Muscle layer of colon (tissue), 2 donors: Measurements from ENCODE around the gene SETD4.

ENCODE experiments used
- H3K27ac ChIP-seq: one replicate; pipeline ENCODE4 v1.7.0; 2013; ENCODE audit warnings: low read depth, mild to moderate bottlenecking, low read length, moderate library complexity
- H3K27me3 ChIP-seq, 2 donors: one replicate each; pipeline ENCODE4 v1.7.0; 2013; ENCODE audit warnings: low read length in 2 of 2, mild to moderate bottlenecking in 2 of 2; ENCODE audit not compliant: insufficient read depth in 2 of 2, control insufficient read depth in 1 of 2
- H3K36me3 ChIP-seq: one replicate; pipeline ENCODE4 v1.7.0; 2013; ENCODE audit warnings: mild to moderate bottlenecking, low read length; ENCODE audit not compliant: insufficient read depth
- H3K4me1 ChIP-seq: one replicate; pipeline ENCODE4 v1.7.0; 2013; ENCODE audit warnings: mild to moderate bottlenecking, low read length; ENCODE audit not compliant: insufficient read depth
- H3K4me3 ChIP-seq, 2 donors: one replicate each; pipeline ENCODE4 v1.7.0; 2013; ENCODE audit warnings: low read length in 2 of 2, low read depth in 1 of 2, mild to moderate bottlenecking in 1 of 2, moderate library complexity in 1 of 2
- H3K9ac ChIP-seq: one replicate; pipeline ENCODE4 v1.7.0; 2013; ENCODE audit warnings: low read length
- H3K9me3 ChIP-seq: one replicate; pipeline ENCODE4 v1.7.0; 2013; ENCODE audit warnings: mild to moderate bottlenecking, low read length
- donor health status: abdominal sarcoma.
- donor health status: Adenocarcinoma of cecum.

SETD4 gene

DNA sequence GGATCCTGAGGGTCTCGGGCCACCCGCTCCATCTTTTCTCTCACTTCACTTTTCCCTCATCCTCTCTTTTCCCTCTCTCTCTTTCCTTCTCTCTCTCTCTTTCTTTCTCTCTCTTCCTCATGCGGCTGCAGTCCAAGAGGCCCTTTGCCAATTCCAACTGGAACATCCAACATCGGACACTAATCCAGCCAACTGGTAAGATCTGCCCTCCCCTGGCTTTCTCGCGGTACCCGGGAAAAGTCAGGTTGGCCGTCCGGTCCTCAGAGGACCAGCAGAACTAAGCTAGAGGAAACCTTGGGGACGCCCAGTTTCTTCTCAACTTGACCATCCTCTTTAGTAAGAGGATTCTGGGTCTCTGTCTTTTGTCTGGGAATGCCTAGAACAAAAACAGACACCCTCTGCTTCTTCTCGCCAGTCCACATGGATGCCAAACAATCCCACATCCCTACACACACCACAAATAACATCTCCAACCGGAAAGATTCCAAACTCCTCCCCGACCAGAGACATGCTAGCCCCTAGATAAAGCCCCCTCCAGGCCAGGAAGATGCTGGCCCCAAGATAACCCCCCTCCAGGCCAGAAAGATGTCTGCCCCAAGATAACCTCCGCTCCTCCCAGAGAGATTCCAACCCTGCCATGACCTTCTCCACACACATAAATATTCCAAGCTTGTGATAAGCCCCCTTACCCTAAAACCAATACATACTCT is 3.2 kb upstream of the SETD4 start:
- Histone ChIP-seq H3K4me1 (no peaks in the 10 kb centered on the region), H3K27me3 (no peaks in the 10 kb centered on the region), H3K4me3 (no peak overlapping the region), H3K9ac (no peak overlapping the region), H3K36me3 (peaks cover 3% of the 10 kb centered on the region), H3K9me3 (no peaks in the 10 kb centered on the region), H3K27ac (no peak overlapping the region)

DNA sequence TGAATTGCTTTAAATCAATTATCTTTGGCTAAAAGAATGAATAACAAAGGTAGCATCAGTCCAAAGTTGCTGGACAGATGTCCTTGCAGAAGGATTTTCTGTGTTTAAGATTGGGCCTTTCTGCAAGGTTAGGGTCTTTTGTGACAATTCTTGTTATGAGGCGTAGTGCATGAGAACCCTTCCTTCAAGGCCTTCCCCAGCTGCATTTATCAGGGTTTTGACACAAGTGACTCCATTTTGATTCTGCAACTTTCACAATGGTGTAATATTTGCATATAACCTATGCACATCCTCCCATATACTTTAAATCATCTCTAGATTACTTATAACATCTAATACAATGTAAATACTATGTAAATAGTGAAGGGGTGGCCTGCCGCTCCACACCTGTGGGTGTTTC is 1.1 kb upstream of the SETD4 start:
- H3K9me3 ChIP-seq: no peaks in the 10 kb centered on the region
- peaks cover 22% of the 10 kb centered on the region for H3K36me3 ChIP-seq
- no peaks in the 10 kb centered on the region for H3K27me3 ChIP-seq
- H3K4me3 ChIP-seq: no peak overlapping the region
- no peak overlapping the region for H3K27ac ChIP-seq
- H3K4me1 ChIP-seq: peaks cover 4% of the 10 kb centered on the region
- no peak overlapping the region for H3K9ac ChIP-seq

DNA sequence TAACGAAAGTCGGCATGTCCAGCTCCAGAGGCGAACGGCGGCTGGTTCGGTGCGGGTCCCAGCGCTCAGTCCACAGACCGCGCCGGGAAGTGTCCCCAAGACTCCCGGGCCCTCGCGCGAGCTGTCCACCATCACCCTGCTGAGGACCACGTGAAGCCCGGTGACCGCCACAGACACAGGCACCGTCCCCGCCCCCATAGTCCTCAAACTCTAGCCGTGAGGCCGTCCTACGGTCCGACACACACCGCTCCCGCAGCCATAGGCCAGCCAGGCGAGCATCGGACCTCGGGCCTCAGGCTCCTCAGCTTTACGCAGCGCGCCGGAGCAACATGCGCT is 535 bp downstream of the SETD4 start:
- peak overlapping the region; percentile 87 for H3K27ac ChIP-seq
- H3K36me3 ChIP-seq: peaks cover 37% of the 10 kb centered on the region
- H3K4me1 ChIP-seq: peaks cover 4% of the 10 kb centered on the region
- H3K4me3 ChIP-seq: peak overlapping the region; percentile 71 to 75
- peak overlapping the region; percentile 6 for H3K9ac ChIP-seq
- H3K27me3 ChIP-seq: no peaks in the 10 kb centered on the region
- H3K9me3 ChIP-seq: no peaks in the 10 kb centered on the region

DNA sequence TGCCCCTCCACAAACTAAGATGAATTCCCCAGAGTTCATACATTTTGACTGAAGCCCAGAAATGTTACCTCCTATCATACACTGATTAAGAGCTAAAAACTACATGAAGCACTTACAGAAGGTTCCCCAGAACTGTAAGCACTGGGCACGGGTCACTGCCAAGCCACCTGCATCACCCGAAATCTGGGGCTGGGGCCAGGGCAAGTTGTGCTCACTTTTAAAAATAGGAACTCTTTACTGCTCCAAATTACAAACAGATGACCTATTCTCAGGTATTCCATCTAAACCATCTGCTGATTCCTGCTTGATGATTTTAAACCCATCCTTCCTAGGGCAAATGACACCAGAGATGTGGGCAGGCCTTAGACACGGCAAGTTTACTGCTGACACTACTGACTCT is 4.8 kb downstream of the SETD4 start:
- Histone ChIP-seq H3K27me3 (no peaks in the 10 kb centered on the region), H3K36me3 (peaks cover 69% of the 10 kb centered on the region), H3K9me3 (no peaks in the 10 kb centered on the region), H3K27ac (no peak overlapping the region), H3K4me1 (peaks cover 4% of the 10 kb centered on the region), H3K4me3 (no peak overlapping the region), H3K9ac (no peak overlapping the region)

DNA sequence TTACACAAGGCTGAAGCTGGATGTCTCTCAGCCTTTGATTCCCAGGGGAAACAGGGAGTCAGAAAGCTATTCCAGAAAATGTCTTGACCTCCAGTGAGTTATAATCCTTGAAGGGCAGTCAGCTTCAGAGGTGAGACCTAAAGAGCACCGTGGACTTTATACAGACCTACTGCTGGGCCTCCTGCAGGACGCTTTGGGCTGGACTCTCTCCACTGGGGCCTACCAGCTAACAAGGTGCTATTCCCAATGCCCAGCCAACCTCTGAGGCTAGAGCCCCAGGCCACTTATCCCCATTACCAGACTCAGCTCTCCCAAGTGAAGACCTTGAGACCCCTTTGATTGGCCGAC is 6.6 kb downstream of the SETD4 start:
- H3K27ac ChIP-seq: no peak overlapping the region
- H3K4me3 ChIP-seq: no peak overlapping the region
- H3K9ac ChIP-seq: no peak overlapping the region
- no peaks in the 10 kb centered on the region for H3K9me3 ChIP-seq
- peaks cover 80% of the 10 kb centered on the region for H3K36me3 ChIP-seq
- peaks cover 4% of the 10 kb centered on the region for H3K4me1 ChIP-seq
- no peaks in the 10 kb centered on the region for H3K27me3 ChIP-seq

DNA sequence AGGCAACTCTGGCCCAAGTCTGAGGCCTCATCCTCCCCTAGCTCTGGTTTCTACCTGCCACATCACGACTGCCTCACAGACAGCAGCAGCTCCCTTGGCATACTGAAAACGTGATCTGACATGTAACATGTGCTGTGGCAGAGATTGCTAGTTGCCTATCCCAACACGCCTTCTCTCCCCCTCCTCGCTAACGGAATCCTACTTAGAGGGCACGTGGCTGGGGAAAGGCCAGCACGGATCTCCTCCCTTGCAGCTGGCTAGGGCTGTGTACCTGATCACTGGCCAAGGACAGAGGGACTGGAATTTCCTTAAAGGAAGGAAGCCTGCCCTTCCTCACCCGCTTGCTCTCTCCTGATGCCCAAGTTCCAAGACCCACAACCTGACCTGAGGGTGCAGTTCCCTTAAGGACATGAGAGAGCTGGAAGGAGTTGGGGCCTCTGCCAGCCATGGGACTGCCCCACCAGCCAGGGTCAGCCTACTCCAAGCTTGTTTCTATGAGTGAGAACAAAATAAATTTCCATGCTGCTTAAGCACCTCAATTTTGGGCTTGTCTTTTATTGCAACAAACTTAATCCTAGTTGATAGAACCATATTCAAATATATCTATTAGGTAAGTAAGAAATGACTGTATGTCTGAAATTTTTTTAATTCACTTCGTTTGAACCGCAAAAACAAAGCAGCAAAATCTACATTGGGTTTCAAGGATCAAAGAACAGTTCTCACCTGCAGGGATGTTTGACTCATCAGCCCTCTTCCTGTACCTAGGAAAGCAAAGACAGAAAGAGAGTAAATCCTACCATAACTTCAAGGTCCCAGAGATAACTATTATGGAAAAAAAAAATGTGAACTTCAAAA is 7.2 kb downstream of the SETD4 start:
- peaks cover 74% of the 10 kb centered on the region for H3K36me3 ChIP-seq
- H3K9ac ChIP-seq: no peak overlapping the region
- H3K27me3 ChIP-seq: no peaks in the 10 kb centered on the region
- no peak overlapping the region for H3K4me3 ChIP-seq
- peaks cover 4% of the 10 kb centered on the region for H3K4me1 ChIP-seq
- H3K9me3 ChIP-seq: no peaks in the 10 kb centered on the region
- no peak overlapping the region for H3K27ac ChIP-seq

DNA sequence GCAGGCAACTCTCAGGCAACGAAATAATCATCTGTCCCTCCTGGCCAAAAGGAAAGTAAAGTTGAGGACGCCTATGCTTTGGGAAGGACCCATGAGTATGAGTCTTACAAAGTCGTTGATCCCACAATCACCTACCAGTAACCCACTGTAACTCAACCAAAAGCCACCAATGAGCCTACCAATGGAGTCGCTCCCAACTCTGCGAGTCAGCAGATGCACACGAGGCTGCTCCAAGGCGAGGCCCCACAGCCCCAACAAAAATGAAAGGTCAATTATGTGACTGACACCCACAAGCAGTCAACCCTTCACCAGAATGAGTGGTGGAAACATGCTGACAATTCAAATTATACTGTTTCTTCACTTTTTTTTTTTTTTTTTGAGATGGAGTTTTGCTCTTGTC is 12.0 kb downstream of the SETD4 start:
- Histone ChIP-seq H3K9ac (no peak overlapping the region), H3K4me1 (no peaks in the 10 kb centered on the region), H3K4me3 (no peak overlapping the region), H3K27me3 (no peaks in the 10 kb centered on the region), H3K9me3 (no peaks in the 10 kb centered on the region), H3K36me3 (peaks cover 71% of the 10 kb centered on the region), H3K27ac (no peak overlapping the region)

DNA sequence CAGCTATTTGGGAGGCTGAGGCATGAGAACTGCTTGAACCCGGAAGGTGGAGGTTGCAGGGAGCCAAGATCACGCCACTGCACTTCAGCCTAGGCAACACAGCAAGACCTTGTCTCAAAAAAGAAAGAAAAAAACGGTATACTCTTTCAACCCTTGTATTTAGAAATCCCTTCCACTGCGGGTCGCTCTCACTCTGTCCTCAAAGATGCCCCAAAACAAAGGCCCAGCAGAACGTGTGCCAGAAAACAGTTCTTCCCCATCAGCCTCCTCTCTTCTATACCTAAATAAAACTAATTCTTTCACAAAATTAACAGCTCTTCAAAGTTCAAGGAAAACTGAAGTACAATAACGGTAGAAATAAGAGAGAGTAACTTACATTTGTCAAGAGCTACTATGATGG is 13.2 kb downstream of the SETD4 start:
- peaks cover 68% of the 10 kb centered on the region for H3K36me3 ChIP-seq
- no peak overlapping the region for H3K4me3 ChIP-seq
- no peaks in the 10 kb centered on the region for H3K27me3 ChIP-seq
- no peaks in the 10 kb centered on the region for H3K9me3 ChIP-seq
- no peaks in the 10 kb centered on the region for H3K4me1 ChIP-seq
- H3K9ac ChIP-seq: no peak overlapping the region
- no peak overlapping the region for H3K27ac ChIP-seq

DNA sequence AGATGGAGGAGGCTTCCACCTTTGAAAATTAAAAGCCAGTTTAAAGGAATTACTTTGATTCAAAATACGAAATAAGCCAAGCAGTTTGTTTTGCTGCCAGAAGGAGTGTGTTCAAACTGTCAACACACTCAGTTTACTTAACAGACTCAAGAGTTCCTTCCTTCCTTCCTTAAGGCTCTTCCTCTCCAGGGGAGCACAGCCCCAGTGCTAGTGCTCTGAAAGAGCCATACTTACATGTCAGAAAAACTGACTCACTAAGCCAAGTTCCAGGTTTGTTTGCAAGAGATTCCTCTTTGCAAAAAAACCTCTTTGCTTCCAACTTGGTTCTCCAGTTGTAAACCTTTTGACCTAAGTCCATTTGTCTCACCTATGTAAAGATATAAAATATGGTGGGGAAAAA is 14.3 kb downstream of the SETD4 start:
- H3K9ac ChIP-seq: no peak overlapping the region
- H3K27me3 ChIP-seq: no peaks in the 10 kb centered on the region
- H3K9me3 ChIP-seq: no peaks in the 10 kb centered on the region
- no peak overlapping the region for H3K4me3 ChIP-seq
- peaks cover 71% of the 10 kb centered on the region for H3K36me3 ChIP-seq
- no peak overlapping the region for H3K27ac ChIP-seq
- H3K4me1 ChIP-seq: no peaks in the 10 kb centered on the region

DNA sequence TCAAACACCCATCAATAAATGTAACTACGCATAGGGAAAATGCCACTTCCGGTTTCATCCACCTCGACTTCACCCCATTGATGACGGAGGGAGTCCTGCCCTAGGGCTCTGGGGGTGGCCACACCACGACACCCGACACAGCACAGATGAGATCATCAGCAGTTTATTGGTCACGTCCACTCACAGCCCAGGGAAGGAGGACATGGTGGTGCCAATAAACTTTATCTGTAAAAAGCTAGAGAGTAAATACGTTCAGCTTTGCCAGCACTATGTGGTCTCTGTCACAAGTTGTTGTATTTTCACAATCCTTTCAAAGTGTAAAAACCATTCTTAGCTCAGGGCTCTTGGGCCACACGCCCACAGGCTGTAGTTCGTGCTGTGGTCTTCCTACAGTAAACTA is 16.3 kb downstream of the SETD4 start:
- H3K27ac ChIP-seq: no peak overlapping the region
- H3K9ac ChIP-seq: no peak overlapping the region
- H3K27me3 ChIP-seq: no peaks in the 10 kb centered on the region
- H3K9me3 ChIP-seq: no peaks in the 10 kb centered on the region
- H3K4me1 ChIP-seq: no peaks in the 10 kb centered on the region
- H3K4me3 ChIP-seq: no peak overlapping the region
- H3K36me3 ChIP-seq: peaks cover 59% of the 10 kb centered on the region

DNA sequence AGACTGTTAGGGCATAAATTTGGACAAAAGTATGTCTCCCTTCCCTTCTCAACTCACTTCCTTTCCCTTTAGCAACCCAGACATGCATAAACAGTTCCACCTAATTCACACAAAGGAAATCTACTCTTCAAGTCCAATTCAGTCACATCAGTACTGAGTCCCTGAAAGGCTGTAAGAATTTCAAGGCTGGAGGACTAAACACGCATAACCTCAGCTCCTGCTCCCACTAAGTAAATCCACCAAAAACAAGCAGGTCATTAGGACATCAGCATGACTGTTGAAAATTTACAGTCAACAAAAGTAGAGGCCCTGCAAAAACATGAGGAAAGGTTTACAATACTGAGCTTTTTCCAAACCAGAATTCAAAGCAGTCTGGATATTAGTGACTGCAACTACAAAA is 18.4 kb downstream of the SETD4 start:
- H3K27ac ChIP-seq: no peak overlapping the region
- no peaks in the 10 kb centered on the region for H3K27me3 ChIP-seq
- H3K4me3 ChIP-seq: no peak overlapping the region
- no peaks in the 10 kb centered on the region for H3K4me1 ChIP-seq
- H3K36me3 ChIP-seq: peaks cover 54% of the 10 kb centered on the region
- H3K9me3 ChIP-seq: no peaks in the 10 kb centered on the region
- no peak overlapping the region for H3K9ac ChIP-seq

DNA sequence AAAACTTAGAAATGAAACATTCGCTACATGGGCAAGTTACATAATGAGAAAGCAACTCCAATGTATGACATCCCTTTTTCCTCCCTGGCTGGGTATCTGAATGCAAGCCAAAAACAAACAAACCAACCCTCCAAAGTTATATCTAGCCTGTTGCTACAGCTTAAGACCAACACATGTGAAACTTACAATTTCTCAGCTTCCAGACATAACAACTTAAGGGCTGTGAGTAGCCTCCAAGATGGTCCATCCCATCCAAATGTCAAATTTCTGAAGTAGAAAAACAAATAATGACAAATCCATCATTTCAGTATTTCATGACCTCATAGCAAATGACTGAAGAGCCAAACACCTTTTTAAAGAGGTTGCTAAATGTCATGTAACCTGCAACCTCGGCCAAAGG is 19.9 kb downstream of the SETD4 start:
- H3K9me3 ChIP-seq: no peaks in the 10 kb centered on the region
- no peak overlapping the region for H3K9ac ChIP-seq
- H3K27me3 ChIP-seq: no peaks in the 10 kb centered on the region
- no peak overlapping the region for H3K27ac ChIP-seq
- no peaks in the 10 kb centered on the region for H3K4me1 ChIP-seq
- no peak overlapping the region for H3K4me3 ChIP-seq
- H3K36me3 ChIP-seq: peaks cover 44% of the 10 kb centered on the region
